CD4-positive, alpha-beta T cell treated with Interleukin-21 for 1 hour (primary cell): ENCODE data around the gene ADAMTS12.

Experiments used
- DNase-seq: peaks from one replicate; pipeline ENCODE4 v3.0.0-alpha.2; 2020

ADAMTS12 gene

GRCh38 chr5:33745101-33745770 lies 146.6 kb downstream of the ADAMTS12 start:
- no peak for DNase-seq

GRCh38 chr5:33743099-33743498 lies 148.7 kb downstream of the ADAMTS12 start:
- DNase-seq: no peak

- DNase-seq: no peak
Observed at GRCh38 chr5:33742181-33742580, 149.6 kb downstream of the ADAMTS12 start.

- no peak for DNase-seq
Observed at GRCh38 chr5:33738967-33739366, 152.8 kb downstream of the ADAMTS12 start.

GRCh38 chr5:33738097-33738496 lies 153.7 kb downstream of the ADAMTS12 start:
- DNase-seq: no peak

- no peak for DNase-seq
Observed at GRCh38 chr5:33737697-33738096, 154.1 kb downstream of the ADAMTS12 start.

GRCh38 chr5:33737284-33737683 lies 154.5 kb downstream of the ADAMTS12 start:
- no peak for DNase-seq

GRCh38 chr5:33736510-33736909 lies 155.3 kb downstream of the ADAMTS12 start:
- no peak for DNase-seq

- DNase-seq: no peak
Observed at GRCh38 chr5:33735072-33735471, 156.7 kb downstream of the ADAMTS12 start.

- no peak for DNase-seq
Observed at GRCh38 chr5:33734537-33734936, 157.3 kb downstream of the ADAMTS12 start.

GRCh38 chr5:33733225-33733624 lies 158.6 kb downstream of the ADAMTS12 start:
- DNase-seq: no peak

- no peak for DNase-seq
Observed at GRCh38 chr5:33726422-33727165, 165.2 kb downstream of the ADAMTS12 start.

GRCh38 chr5:33725806-33726205 lies 166.0 kb downstream of the ADAMTS12 start:
- no peak for DNase-seq

- no peak for DNase-seq
Observed at GRCh38 chr5:33721491-33722200, 170.1 kb downstream of the ADAMTS12 start.

- DNase-seq: no peak
Observed at GRCh38 chr5:33720176-33720575, 171.6 kb downstream of the ADAMTS12 start.

- no peak for DNase-seq
Observed at GRCh38 chr5:33719769-33720168, 172.0 kb downstream of the ADAMTS12 start.

GRCh38 chr5:33715661-33716060 lies 176.1 kb downstream of the ADAMTS12 start:
- DNase-seq: no peak

GRCh38 chr5:33713136-33713765 lies 178.5 kb downstream of the ADAMTS12 start:
- no peak for DNase-seq

GRCh38 chr5:33712664-33713063 lies 179.1 kb downstream of the ADAMTS12 start:
- no peak for DNase-seq

- no peak for DNase-seq
Observed at GRCh38 chr5:33711094-33711679, 180.6 kb downstream of the ADAMTS12 start.

GRCh38 chr5:33702867-33703266 lies 188.9 kb downstream of the ADAMTS12 start:
- DNase-seq: no peak

GRCh38 chr5:33701951-33702350 lies 189.8 kb downstream of the ADAMTS12 start:
- DNase-seq: no peak

- no peak for DNase-seq
Observed at GRCh38 chr5:33701251-33701650, 190.5 kb downstream of the ADAMTS12 start.
